M059J (cell line): Measurements from ENCODE around the gene PLA2G4F. TPM values are rescaled to one million over a fixed set of nuclear protein-coding genes. Genes with fewer than 3 reads are reported as not detected.

Experiments
- DNase-seq: peaks from one replicate; pipeline ENCODE4 v3.0.0-alpha.2; 2012; ENCODE audit warnings: low read depth
- total RNA-seq: library from RNA; depleted of rRNA; stranded (reverse); fragments of >200 nt; shearing (Covaris generic); gene quantifications from 2 replicates; pipeline ENCODE4 v1.2.3, GENCODE V29; 2014

Gene PLA2G4F
- total RNA-seq, 1 experiment from 2014 or later = not detected

DNA sequence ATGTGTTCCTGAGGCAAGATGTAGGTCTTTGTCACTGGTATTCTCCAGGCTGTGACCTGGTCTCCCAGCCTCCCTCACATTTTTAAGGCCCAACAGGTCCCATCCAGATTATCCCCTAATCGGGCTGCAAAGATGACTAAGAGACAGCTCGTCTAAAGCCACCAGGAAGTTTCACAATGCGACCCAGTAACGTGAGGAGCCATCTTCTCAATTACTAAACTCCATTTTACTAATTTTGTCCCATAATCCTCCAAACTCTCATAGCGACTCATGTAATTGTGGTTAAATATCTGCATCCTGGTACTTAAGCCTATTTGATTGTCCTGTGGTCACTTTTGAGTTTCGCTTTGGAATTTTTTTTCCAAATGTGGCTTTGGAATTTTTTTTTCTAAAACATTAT, 8.7 kb upstream of the PLA2G4F start:
- peak; percentile 39 for DNase-seq

- no peak for DNase-seq
These were observed 7.6 kb upstream of the PLA2G4F start for GRCh38 chr15:42163947-42164550.

DNA sequence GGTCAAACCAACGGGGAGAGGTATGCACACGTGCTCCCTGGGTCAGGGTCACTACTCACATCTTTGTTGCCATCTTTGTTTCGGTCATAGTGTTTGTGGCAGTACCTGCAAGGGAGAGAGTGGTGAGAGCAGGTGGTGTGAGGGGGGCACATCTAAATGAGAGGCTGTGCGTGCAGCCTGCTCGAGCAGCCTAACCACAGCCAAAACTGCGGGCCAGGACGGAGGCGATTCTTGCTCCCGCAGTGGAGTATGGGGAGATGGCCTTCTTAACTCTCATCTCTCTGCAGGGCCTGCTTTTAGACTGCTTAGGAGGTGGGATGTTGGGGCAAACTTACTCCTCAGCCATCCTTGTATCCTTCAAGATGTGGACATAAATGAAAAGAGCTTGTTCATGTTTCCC, 6.9 kb upstream of the PLA2G4F start:
- no peak for DNase-seq

DNA sequence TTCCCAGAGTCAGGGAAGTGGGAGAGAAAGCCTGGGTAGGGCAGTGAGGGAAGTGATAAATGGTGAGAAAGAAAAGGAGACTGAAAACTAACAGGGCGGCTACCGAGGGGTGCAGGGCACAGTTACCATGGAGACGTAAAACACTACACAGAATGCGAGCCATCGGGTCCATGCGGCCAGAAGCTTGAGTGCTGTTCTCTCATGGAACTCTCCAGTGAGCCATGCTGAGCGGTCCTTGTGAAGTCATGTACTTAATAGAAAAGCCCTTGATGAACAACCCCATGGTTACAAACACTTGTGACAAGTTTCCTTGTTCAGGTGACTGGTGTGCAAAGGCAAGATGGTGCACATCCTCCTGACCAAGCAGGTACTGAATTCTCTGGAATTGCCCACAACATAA, 3.7 kb upstream of the PLA2G4F start:
- DNase-seq = no peak

DNA sequence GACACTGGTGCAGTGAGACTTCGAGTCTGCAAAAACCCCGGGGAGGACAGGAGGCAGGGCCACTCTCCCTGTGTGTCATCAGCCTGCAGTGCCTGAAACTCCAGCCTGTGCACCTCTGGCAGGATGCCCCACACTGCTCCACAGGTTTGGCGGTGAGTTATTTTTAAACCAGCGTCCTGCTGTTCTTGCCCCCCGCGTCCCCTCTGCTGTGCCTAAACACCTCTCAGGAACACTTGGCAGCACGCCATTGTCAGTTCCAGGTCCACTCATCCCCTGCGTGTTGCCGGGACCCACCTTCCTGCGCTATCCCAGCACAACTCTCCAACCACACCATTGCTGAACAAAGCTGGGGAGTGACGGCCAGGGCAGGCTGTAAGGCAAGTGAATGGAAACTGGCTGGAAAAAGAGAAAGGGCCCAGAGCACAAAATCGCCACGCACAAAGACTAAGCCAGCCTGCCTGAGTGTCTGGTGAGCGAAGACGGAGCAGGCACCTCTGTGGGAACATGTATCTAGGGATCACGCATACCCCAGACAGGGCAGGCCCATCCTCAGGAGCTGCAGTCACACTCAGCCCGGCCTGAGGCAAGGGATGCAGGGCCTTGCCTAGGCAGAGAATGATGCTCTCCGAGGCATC, 3.1 kb upstream of the PLA2G4F start:
- no peak for DNase-seq

GRCh38 chr15:42158941-42159340, 2.5 kb upstream of the PLA2G4F start:
- no peak for DNase-seq

- DNase-seq = peak; percentile 77
These were observed 1.7 kb upstream of the PLA2G4F start for GRCh38 chr15:42157981-42158765.

GRCh38 chr15:42157381-42157780, 945 bp upstream of the PLA2G4F start:
- no peak for DNase-seq

DNA sequence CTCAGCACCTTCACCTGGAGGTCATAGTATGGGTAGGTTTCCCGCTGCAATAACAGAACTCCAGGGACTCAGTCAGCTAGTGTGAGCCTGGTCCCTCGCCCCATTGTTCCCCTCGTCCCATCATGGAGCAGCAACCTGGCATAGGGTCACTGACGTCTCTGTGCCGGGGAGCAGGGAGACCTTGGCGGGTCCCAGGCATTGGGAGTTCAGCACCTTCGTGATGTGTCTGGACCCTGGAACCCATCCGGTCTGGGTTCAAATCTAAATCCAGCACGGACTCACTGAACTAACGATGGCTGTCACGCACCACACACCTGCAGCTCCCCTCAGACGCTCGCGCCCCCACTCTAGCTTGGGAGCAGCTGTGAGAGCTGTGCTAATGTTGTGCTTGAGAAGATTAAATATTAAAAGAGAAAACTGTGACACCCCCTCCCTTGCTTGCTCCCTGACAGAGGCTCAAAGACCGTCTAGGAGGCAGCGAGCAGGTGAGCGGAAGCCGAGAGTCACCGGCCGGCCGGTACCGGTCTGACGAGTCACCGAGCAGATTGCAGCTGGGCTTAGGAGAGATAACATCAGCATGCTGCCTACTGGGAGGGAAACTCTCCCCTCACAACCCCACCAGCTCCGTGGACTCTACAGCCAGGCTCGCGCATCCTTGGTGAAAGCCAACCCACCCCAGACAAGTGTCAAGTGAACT, 742 bp downstream of the PLA2G4F start:
- no peak for DNase-seq

DNA sequence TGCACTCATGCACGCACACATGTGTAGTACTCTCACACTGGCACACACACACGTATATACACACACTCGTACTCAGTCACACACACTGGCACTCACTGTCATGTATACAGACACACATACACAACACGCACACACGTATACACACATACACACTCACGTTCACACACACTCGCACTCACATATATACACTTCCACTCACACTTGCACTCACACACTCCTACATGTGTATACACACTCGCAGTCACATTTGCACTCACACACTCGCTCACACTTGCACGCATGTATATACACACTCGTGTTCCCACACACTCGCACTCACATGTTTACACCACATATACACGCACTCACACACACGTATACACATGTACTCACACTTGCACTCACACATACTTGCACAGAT, 1.5 kb downstream of the PLA2G4F start:
- DNase-seq = no peak

DNA sequence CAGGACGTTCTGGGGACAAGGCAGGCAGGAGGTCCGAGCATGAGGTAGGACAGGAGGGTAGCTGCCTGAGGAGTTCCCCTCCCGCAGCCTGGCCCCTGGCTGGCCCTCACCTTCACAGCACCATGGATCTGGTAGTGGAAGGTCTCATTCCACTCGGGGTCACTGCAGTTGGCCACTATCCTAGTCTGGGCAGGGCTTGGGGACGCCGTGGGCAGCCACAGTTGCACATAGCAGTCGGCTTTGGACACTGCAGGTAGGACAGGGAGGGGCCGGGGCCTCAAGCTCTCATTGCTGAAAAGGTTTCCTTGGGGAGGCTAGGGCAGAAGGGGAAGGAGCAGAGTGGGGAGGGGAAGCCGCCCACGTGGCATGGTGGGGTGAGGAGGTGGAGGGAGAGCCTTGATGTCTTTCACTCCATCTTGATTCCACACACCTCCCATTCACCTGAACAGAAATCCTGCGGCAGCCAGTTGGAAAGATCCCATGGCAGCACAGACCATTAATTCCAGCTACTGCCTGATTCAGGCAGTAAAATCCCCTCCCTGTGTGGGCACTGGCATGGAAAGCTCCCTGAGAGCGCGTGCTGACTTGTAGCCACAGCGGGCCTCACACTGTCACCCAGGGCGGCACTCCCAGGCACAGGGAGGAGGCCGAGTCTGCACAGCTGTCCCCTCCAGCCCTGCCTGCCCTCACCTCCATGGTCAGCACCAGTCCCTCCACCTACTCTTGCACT, 2.1 kb downstream of the PLA2G4F start:
- DNase-seq = no peak

- DNase-seq = no peak
These were observed 2.6 kb downstream of the PLA2G4F start for GRCh38 chr15:42153874-42154211.

- no peak for DNase-seq
These were observed 3.3 kb downstream of the PLA2G4F start for GRCh38 chr15:42152921-42153698.

GRCh38 chr15:42152196-42152920, 4.1 kb downstream of the PLA2G4F start:
- DNase-seq = no peak

GRCh38 chr15:42151736-42152135, 4.7 kb downstream of the PLA2G4F start:
- DNase-seq = no peak

DNA sequence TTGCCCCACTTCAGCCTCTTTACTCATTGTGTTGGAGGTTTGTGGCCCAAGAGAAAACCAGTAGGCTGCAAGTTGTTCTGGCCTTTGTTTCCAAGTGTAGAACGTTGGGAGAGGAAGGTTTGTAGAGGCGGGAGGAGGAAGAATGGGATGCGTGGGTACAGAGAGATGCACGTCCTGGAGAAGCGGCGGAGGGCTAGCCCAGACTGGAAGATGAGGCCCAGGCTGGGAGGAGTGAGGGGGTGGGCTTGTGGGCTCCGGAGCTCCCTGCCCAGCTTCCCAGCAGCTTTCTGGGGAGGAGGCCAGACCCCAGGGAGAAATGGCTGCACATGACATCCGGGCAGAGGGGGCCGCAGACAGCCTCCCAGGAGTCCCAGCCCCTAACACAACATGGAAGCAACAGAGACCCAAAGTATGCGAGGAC, 5.3 kb downstream of the PLA2G4F start:
- DNase-seq = no peak

GRCh38 chr15:42150219-42150970, 6.0 kb downstream of the PLA2G4F start:
- DNase-seq = no peak

DNA sequence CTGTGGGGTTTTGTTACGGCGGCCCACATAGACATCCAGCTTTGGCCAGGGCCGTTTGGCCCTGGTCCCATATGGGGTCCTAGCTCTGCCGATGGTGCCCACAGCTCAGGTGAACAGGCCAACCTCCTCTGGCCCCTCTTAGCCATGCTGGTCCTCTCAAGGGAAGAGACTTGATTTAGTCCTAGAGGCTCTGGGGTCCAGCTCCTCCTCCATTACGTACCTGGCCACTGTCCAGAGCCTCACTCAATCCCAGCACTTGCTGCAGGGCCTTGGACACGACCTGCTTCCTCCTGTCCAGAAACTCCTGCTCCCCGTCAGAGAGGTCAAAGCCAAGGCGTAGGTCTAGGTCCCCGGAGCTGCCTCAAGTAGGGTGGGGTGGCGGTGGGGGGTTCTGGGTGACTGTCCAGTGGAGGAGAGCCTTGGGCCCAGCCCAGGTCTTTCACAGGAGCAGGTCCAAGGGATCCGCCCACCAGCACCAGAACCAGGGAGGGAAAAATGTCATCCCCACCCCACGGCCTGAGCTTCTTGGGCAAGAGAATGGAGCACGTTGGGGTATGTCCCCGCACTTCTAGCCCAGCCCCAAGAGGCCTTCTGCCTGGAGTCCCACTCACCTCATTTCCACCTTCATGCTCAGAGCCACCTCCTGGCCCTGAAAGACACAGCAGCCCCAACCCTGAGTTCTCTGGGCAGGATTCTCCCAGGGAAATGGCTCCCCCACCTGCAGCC, 6.8 kb downstream of the PLA2G4F start:
- DNase-seq = no peak
